Measurements from ENCODE around the gene PWWP2B.
A peak's percentile ranks its signal among the peaks of the same experiment; 100 is the strongest.

GRCh38 chr10:132452216-132452650, 55.2 kb downstream of the PWWP2B start:
- no peak for TF ChIP-seq SRF (IDR thresholded peaks at IDR 0.05; ENCODE audit: low read depth, low read length)
- no peak for TF ChIP-seq KDM5A (IDR thresholded peaks at IDR 0.05; ENCODE audit: low read length)
- TF ChIP-seq, protein P1, sequence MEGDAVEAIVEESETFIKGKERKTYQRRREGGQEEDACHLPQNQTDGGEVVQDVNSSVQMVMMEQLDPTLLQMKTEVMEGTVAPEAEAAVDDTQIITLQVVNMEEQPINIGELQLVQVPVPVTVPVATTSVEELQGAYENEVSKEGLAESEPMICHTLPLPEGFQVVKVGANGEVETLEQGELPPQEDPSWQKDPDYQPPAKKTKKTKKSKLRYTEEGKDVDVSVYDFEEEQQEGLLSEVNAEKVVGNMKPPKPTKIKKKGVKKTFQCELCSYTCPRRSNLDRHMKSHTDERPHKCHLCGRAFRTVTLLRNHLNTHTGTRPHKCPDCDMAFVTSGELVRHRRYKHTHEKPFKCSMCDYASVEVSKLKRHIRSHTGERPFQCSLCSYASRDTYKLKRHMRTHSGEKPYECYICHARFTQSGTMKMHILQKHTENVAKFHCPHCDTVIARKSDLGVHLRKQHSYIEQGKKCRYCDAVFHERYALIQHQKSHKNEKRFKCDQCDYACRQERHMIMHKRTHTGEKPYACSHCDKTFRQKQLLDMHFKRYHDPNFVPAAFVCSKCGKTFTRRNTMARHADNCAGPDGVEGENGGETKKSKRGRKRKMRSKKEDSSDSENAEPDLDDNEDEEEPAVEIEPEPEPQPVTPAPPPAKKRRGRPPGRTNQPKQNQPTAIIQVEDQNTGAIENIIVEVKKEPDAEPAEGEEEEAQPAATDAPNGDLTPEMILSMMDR (IDR thresholded peaks at IDR 0.05; ENCODE audit: control extremely low read depth in 1 of 3, insufficient read depth in 1 of 3, low read depth in 1 of 3, low read length in 3 of 3) = peak in 2 of 3 experiments; percentile 37 to 52; a peak in 3 of 4 replicates
- TF ChIP-seq POLR2A (IDR thresholded peaks at IDR 0.05; ENCODE audit: control extremely low read depth in 1 of 2, low read depth in 2 of 2, low read length in 2 of 2) = no peak
- no peak for TF ChIP-seq FOSL1 (IDR thresholded peaks at IDR 0.05; ENCODE audit: insufficient read depth, low read depth, low read length)

All from H1 (cell line).